ENCODE data around the gene SLC35E3. TPM values are rescaled to one million over a fixed set of nuclear protein-coding genes. Genes with fewer than 3 reads are reported as not detected.

SLC35E3 gene
- 4.8 and 6.9 TPM in 2 replicates for total RNA-seq
- 22.5 and 25.4 TPM in 2 replicates for polyA plus RNA-seq

GRCh38 chr12:68745904-68746571 is at the start of gene SLC35E3:
Gene SLC35E3 (plus strand): TSS chr12:68746176. CDS start chr12:68746378, 202 bp downstream.
- Histone ChIP-seq H3K4me1 (ENCODE audit: low read depth) (peaks cover 18% of the 10 kb centered on the region), H3K27me3 (no peaks in the 10 kb centered on the region), H3K36me3 (peaks cover 3% of the 10 kb centered on the region), H3K27ac (peak within 1 kb of the TSS; percentile 32), H3K4me3 (peak within 1 kb of the TSS; percentile 52), H3K9me3 (ENCODE audit: low read depth) (no peaks in the 10 kb centered on the region)
- DNase-seq (ENCODE audit: low read depth in 1 of 2, low spot score in 1 of 2): peak; percentile 91 to 96
- TF ChIP-seq CTCF (IDR thresholded peaks at IDR 0.05; ENCODE audit: low read depth, low read length): no peak

GRCh38 chr12:68699486-68699885 is 46.5 kb upstream of the SLC35E3 start:
- peaks cover 45% of the 10 kb centered on the region for H3K36me3 ChIP-seq

DNA sequence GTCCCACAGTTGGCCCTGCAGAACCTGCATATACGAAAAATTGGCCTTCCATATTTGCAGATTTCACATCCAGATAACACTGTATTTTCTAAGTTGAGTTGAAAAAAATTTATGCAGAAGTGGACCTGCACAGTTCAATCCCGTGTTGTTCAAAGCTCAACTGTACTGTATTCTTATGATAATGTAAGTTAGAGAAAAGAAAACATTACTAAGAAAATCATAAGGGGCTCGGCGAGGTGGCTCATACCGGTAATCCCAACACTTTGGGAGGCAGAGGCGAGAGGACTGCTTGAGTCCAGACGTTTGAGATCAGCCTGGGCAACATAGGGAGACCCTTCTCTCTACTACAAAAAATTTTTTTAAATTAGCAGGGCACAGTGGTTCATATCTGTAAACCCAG is 18.2 kb upstream of the SLC35E3 start:
- no peak overlapping the region for H3K27ac ChIP-seq
- no peaks in the 10 kb centered on the region for H3K9me3 ChIP-seq (ENCODE audit: low read depth)
- no peak overlapping the region for H3K4me3 ChIP-seq
- no peaks in the 10 kb centered on the region for H3K4me1 ChIP-seq (ENCODE audit: low read depth)
- H3K36me3 ChIP-seq: peaks cover 33% of the 10 kb centered on the region
- no peak for TF ChIP-seq CTCF (IDR thresholded peaks at IDR 0.05; ENCODE audit: low read depth, low read length)
- no peaks in the 10 kb centered on the region for H3K27me3 ChIP-seq
- no peak for DNase-seq (ENCODE audit: low read depth in 1 of 2, low spot score in 1 of 2)

More at GRCh38 chr12:68699486-68699885, 46.5 kb upstream of the SLC35E3 start:
- no peak for DNase-seq (ENCODE audit: low read depth in 1 of 2, low spot score in 1 of 2)
- H3K27ac ChIP-seq: no peak overlapping the region
- H3K4me3 ChIP-seq: no peak overlapping the region
- H3K4me1 ChIP-seq (ENCODE audit: low read depth): peaks cover 8% of the 10 kb centered on the region
- no peaks in the 10 kb centered on the region for H3K27me3 ChIP-seq
- no peak for TF ChIP-seq CTCF (IDR thresholded peaks at IDR 0.05; ENCODE audit: low read depth, low read length)
- H3K9me3 ChIP-seq (ENCODE audit: low read depth): no peaks in the 10 kb centered on the region

- H3K27ac ChIP-seq: no peak overlapping the region
- no peaks in the 10 kb centered on the region for H3K4me1 ChIP-seq (ENCODE audit: low read depth)
- H3K9me3 ChIP-seq (ENCODE audit: low read depth): no peaks in the 10 kb centered on the region
- no peak for TF ChIP-seq CTCF (IDR thresholded peaks at IDR 0.05; ENCODE audit: low read depth, low read length)
- no peak overlapping the region for H3K4me3 ChIP-seq
- H3K27me3 ChIP-seq: no peaks in the 10 kb centered on the region
- DNase-seq (ENCODE audit: low read depth in 1 of 2, low spot score in 1 of 2): peak in 1 of 2 donors; percentile 45
- peaks cover 46% of the 10 kb centered on the region for H3K36me3 ChIP-seq
These were observed 12.3 kb upstream of the SLC35E3 start for GRCh38 chr12:68733661-68734071.

DNA sequence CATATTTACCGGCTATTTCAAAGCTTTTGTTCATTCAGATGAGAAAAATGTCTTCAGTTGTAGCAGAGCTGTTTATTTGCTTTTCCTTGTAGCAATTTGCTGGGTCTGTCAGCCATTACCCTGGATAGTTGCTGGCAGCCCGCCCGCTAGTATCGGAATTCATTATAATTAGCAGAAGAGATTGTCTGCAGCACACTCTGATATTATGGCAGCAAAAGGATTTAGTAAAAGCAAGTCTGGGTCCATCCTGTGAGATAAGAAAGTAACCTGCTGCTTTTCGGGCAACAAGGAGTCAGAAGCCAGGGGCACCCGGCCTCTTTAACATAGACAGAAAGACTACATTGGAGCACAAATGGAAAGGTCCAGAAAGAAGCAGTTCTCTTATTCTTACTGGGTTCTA is 6.1 kb upstream of the SLC35E3 start:
- Histone ChIP-seq H3K27me3 (no peaks in the 10 kb centered on the region), H3K36me3 (peaks cover 22% of the 10 kb centered on the region), H3K4me3 (no peak overlapping the region), H3K27ac (no peak overlapping the region), H3K4me1 (ENCODE audit: low read depth) (no peaks in the 10 kb centered on the region), H3K9me3 (ENCODE audit: low read depth) (no peaks in the 10 kb centered on the region)
- DNase-seq (ENCODE audit: low read depth in 1 of 2, low spot score in 1 of 2): no peak
- no peak for TF ChIP-seq CTCF (IDR thresholded peaks at IDR 0.05; ENCODE audit: low read depth, low read length)

Measured in cardiac muscle cell (in vitro differentiated cells and primary cell).